Measurements from ENCODE around the gene OAS2.

DNA sequence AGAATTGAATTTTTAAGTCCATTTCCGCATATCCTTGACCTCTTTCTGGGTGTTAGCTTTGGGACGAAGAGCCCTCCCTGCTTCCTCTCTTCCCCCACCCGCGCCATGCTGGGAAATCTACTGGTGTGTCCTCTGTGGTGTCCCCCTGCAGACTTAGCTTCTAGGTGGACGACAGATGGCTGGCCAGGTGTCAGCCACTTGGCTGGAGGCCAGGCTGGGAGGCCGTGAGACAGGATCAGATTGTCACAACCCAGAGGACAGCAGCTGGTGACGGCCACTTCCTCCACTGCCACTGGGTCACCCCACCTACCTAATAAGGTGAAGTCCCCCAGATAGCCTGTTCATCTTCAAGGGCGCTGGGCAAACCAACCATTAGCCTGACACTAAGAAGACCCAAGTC lies 64.9 kb downstream of the OAS2 start:
- TF ChIP-seq TAF1 (IDR thresholded peaks at IDR 0.05; ENCODE audit: borderline replicate concordance, insufficient read depth, low read length) = no peak
- no peak for TF ChIP-seq POLR2AphosphoS5 (IDR thresholded peaks at IDR 0.05; ENCODE audit: low read depth, low read length)

Measured in PFSK-1 (cell line).